GM12878 (cell line): Measurements from ENCODE around the gene TRIM42. TPM values are rescaled to one million over a fixed set of nuclear protein-coding genes. Genes with fewer than 3 reads are reported as not detected.
A peak's percentile ranks its signal among the peaks of the same experiment; 100 is the strongest.

Experiments used
- ATAC-seq: fragments of 200-7000 bp; cut with Tn5 transposase; 3 replicates; pipeline ENCODE4 v1.9.1; 2020; ENCODE audit warnings: mild to moderate bottlenecking, moderate library complexity
- BruUV-seq: library from RNA; stranded (reverse); fragments of 400-500 nt; replicated peaks from 2 replicates; lab custom pipeline; 2021; lab: Mats Ljungman, UMichigan
- CTCF ChIA-PET: fragments of 300-600 bp; sonication (Branson Sonifier 250); formaldehyde crosslinking; extraction: SDS; loops from one replicate; lab custom pipeline; 2021; ENCODE audit warnings: inconsistent platforms; lab: Yijun Ruan, JAX
- POLR2A ChIA-PET: fragments of 350-600 bp; formaldehyde crosslinking; extraction: SDS; loops from one replicate; lab custom pipeline; 2021; ENCODE audit warnings: inconsistent platforms; lab: Charles Lee
- RAD21 ChIA-PET: fragments of 300-600 bp; sonication (Branson Sonifier 250); formaldehyde crosslinking; loops from one replicate; lab custom pipeline; 2023; ENCODE audit warnings: antibody characterized with exemption; ENCODE audit not compliant: unreplicated experiment; lab: Charles Lee
- SMC1A ChIA-PET: fragments of 300-600 bp; sonication (Branson Sonifier 250); formaldehyde crosslinking; loops from one replicate; lab custom pipeline; 2023; ENCODE audit not compliant: unreplicated experiment, uncharacterized antibody; lab: Charles Lee
- DNase-seq: peaks from one replicate; pipeline ENCODE4 v3.0.0-alpha.2; 2011; ENCODE audit warnings: low read depth, low spot score
- FAIRE-seq: peaks from 3 replicates; lab custom pipeline; 2011; peaks lifted over from hg19 to GRCh38; lab: Jason Lieb, UNC
- H2AFZ ChIP-seq: 2 replicates; pipeline ENCODE4 v1.6.0; 2011; ENCODE audit warnings: low read depth, low read length, control low read depth; ENCODE audit not compliant: control insufficient read depth
- H3K27ac ChIP-seq: 2 replicates; pipeline ENCODE4 v1.5.1; 2011; ENCODE audit warnings: control low read depth; ENCODE audit not compliant: control insufficient read depth, insufficient read depth
- H3K27me3 ChIP-seq, 2 experiments: replicated peaks in 1 of 2; 2 replicates each; pipeline versions ENCODE4 v1.6.0 to v1.6.1; 2011; ENCODE audit warnings: low read length in 1 of 2; ENCODE audit not compliant: control insufficient read depth in 2 of 2, insufficient read depth in 2 of 2
- H3K36me3 ChIP-seq, 2 experiments: 2 replicates each; pipeline ENCODE4 v1.5.1; 2011; ENCODE audit warnings: low read length in 1 of 2; ENCODE audit not compliant: control insufficient read depth in 2 of 2, insufficient read depth in 2 of 2
- H3K4me1 ChIP-seq: 2 replicates; pipeline ENCODE4 v1.6.1; 2011; ENCODE audit warnings: mild to moderate bottlenecking, low read length, moderate library complexity, mixed read lengths; ENCODE audit not compliant: control insufficient read depth, insufficient read depth
- H3K4me2 ChIP-seq: 2 replicates; pipeline ENCODE4 v1.6.0; 2011; ENCODE audit warnings: control low read depth; ENCODE audit not compliant: control insufficient read depth, insufficient read depth
- H3K4me3 ChIP-seq: fragments of 200-600 bp; sonication (generic); 2 replicates; pipeline ENCODE4 v1.5.1; 2016
- H3K79me2 ChIP-seq: 2 replicates; pipeline ENCODE4 v1.6.0; 2011; ENCODE audit warnings: low read length; ENCODE audit not compliant: control insufficient read depth, insufficient read depth
- H3K9ac ChIP-seq: 2 replicates; pipeline ENCODE4 v1.8.0; 2011; ENCODE audit warnings: low read length, control low read depth, mixed read lengths; ENCODE audit not compliant: control insufficient read depth, insufficient read depth
- H3K9me3 ChIP-seq: replicated peaks from 3 replicates; pipeline ENCODE4 v1.5.1; 2011; ENCODE audit warnings: mild to moderate bottlenecking, low read length; ENCODE audit not compliant: control insufficient read depth, insufficient read depth
- H4K20me1 ChIP-seq: 2 replicates; pipeline ENCODE4 v1.6.0; 2011; ENCODE audit not compliant: control insufficient read depth, insufficient read depth
- BRCA1 ChIP-seq: IDR thresholded peaks from 2 replicates; pipeline ENCODE4 v1.6.1; 2011; ENCODE audit warnings: low read depth, low read length, improper control_type of control experiment
- CEBPB ChIP-seq, 2 experiments: fragments of 150-350 bp in 1 of 2; IDR thresholded peaks; 2 replicates each; pipeline ENCODE4 v1.6.1; 2012 to 2014; ENCODE audit warnings: low read depth in 2 of 2, low read length in 2 of 2, borderline replicate concordance in 1 of 2, inconsistent platforms in 1 of 2
- DPF2 ChIP-seq: fragments of 450-650 bp; IDR thresholded peaks from 2 replicates; pipeline ENCODE4 v1.6.1; 2017; ENCODE audit warnings: mild to moderate bottlenecking
- EP300 ChIP-seq, 2 experiments: fragments of 150-350 bp in 1 of 2; IDR thresholded peaks; 2 replicates each; pipeline ENCODE4 v1.6.1; 2011 to 2012; ENCODE audit warnings: low read depth in 2 of 2, low read length in 2 of 2, borderline replicate concordance in 1 of 2, improper control_type of control experiment in 1 of 2, inconsistent platforms in 1 of 2; ENCODE audit not compliant: control insufficient read depth in 1 of 2
- EZH2 ChIP-seq: IDR thresholded peaks from 2 replicates; pipeline ENCODE4 v1.6.1; 2012; ENCODE audit warnings: low read depth, mild to moderate bottlenecking, control low read depth, inconsistent platforms, low read length, borderline replicate concordance; ENCODE audit not compliant: control insufficient read depth
- FOS ChIP-seq: IDR thresholded peaks from 3 replicates; pipeline ENCODE4 v1.6.1; 2011; ENCODE audit warnings: borderline replicate concordance; ENCODE audit not compliant: insufficient read length; ENCODE audit errors: extremely low read depth
- IKZF1 ChIP-seq: fragments of 450-650 bp; conservative IDR thresholded peaks from 2 replicates; pipeline ENCODE4 v1.6.1; 2017; ENCODE audit warnings: antibody characterized with exemption, mild to moderate bottlenecking
- IKZF2 ChIP-seq, 2 experiments: fragments of 450-650 bp; IDR thresholded peaks; 2 replicates each; pipeline ENCODE4 v1.6.1; 2017; ENCODE audit warnings: mild to moderate bottlenecking in 2 of 2, moderate library complexity in 2 of 2
- MEF2B ChIP-seq: fragments of 450-650 bp; IDR thresholded peaks from 2 replicates; pipeline ENCODE4 v1.6.1; 2018; ENCODE audit warnings: mild to moderate bottlenecking, moderate library complexity; ENCODE audit not compliant: partially characterized antibody, poor library complexity, severe bottlenecking
- MTA2 ChIP-seq: fragments of 450-650 bp; IDR thresholded peaks from 2 replicates; pipeline ENCODE4 v1.6.1; 2016; ENCODE audit warnings: low read depth, mild to moderate bottlenecking, moderate library complexity
- PAX5 ChIP-seq: IDR thresholded peaks from 2 replicates; pipeline ENCODE4 v1.6.1; 2011; ENCODE audit warnings: low read depth, low read length, borderline replicate concordance
- POLR2AphosphoS5 ChIP-seq: IDR thresholded peaks from 2 replicates; pipeline ENCODE4 v1.6.1; 2011; ENCODE audit warnings: mild to moderate bottlenecking, low read length, inconsistent platforms
- RUNX3 ChIP-seq: IDR thresholded peaks from 2 replicates; pipeline ENCODE4 v1.6.1; 2012; ENCODE audit warnings: low read length, inconsistent platforms
- SP1 ChIP-seq: IDR thresholded peaks from one replicate; pipeline ENCODE4 v1.6.1; 2011; ENCODE audit warnings: low read depth, low read length
- SPI1 ChIP-seq: IDR thresholded peaks from 2 replicates; pipeline ENCODE4 v1.6.1; 2011; ENCODE audit warnings: low read depth, mild to moderate bottlenecking, low read length, moderate library complexity, borderline replicate concordance; ENCODE audit not compliant: insufficient read depth
- STAT1 ChIP-seq: fragments of 450-650 bp; conservative IDR thresholded peaks from 2 replicates; pipeline ENCODE4 v1.6.1; 2014; ENCODE audit warnings: antibody characterized with exemption, mild to moderate bottlenecking
- ZNF274 ChIP-seq: IDR thresholded peaks from one replicate; pipeline ENCODE4 v1.8.0; 2011; ENCODE audit not compliant: insufficient read length, insufficient read depth
- WGBS: methylation state at CpG from one replicate; pipeline ENCODE4 v1.1.6; 2016; ENCODE audit warnings: low lambda C conversion rate; ENCODE audit not compliant: insufficient replicate concordance, insufficient coverage; ENCODE audit errors: missing lambda C conversion rate; 5-methylcytosine and 5-hydroxymethylcytosine counted together
- in situ Hi-C: fragments of 300-500 bp; cut with MboI; formaldehyde crosslinking; loops from 9 replicates; pipeline ENCODE4 v1.14.3; 2018; ENCODE audit warnings: mixed read lengths
- intact Hi-C: fragments of 100-400 bp; cut with micrococcal nuclease; formaldehyde crosslinking; loops from one replicate; pipeline ENCODE4 v1.14.2; 2022; ENCODE audit not compliant: unreplicated experiment
- polyA plus RNA-seq, 11 experiments: library from polyadenylated mRNA; depleted of rRNA in 4 of 11; unstranded in 6 of 11; stranded (reverse) in 5 of 11; fragments of >200 nt; fragmentation: Nextera tagmentation in 4 of 11; fragmentation: Illumina TruSeq in 1 of 11; extraction: Ambion mirVana in 4 of 11; extraction: Trizol in 1 of 11; gene quantifications; 1 replicate in 1 of 11; 2 replicates in 10 of 11; pipeline versions ENCODE4 v1.2.1 to v1.2.3, GENCODE V29; 2011 to 2016; ENCODE audit warnings: inconsistent platforms in 2 of 11, missing spikeins in 2 of 11, low read depth in 1 of 11
- total RNA-seq, 4 experiments: library from RNA; depleted of rRNA in 3 of 4; stranded (reverse); fragments of >200 nt in 3 of 4; fragmentation: Illumina TruSeq in 1 of 4; extraction: Trizol in 1 of 4; gene quantifications; 2 replicates each; pipeline versions ENCODE4 v1.2.1 to v1.2.3, GENCODE V29; 2013 to 2021
- TF ChIP-seq, protein P1 (sequence below): fragments of 450-650 bp; IDR thresholded peaks from 2 replicates; pipeline ENCODE4 v1.6.1; 2017; ENCODE audit warnings: mild to moderate bottlenecking, moderate library complexity

Gene TRIM42
- total and polyA plus RNA-seq, 10 of the 15 experiments (the other 5 are each of a cell fraction or from before 2014, with no cell fraction given), result 0.03 TPM; not detected in 9

DNA sequence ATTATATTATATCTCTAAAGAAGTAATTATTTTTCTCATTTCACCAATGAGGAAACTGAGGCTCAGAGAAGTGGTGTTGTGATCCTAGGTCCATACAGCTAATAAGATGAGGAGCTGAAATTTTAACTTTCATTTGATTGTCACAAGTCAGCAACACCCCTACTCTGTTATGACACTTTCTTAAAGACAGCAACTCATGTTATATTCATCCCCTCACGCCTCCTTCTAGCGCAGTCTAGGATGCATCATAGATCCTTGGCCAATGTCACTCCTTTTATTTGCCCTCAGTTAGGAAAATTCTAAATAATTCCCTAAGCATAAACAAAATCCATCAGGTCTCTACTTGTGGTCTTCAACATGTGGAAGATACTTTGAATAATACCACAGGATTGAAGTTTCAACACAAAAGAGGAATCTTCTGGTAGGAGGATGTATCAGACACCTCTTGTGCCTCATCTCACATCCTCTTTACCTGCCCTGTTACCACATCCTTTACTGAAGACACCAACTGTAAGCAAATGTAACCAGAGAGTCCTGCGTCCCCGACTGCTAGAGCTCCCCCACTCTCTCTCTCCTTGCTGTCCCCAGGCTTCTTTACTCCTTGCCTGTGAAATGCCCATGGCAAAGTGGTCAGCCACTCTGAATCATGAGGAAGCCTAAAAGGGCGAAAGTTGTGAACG, 53.7 kb downstream of the TRIM42 start:
- ATAC-seq, result peak; percentile 81
- peaks cover 0 to 6% of the 10 kb centered on the region in 2 experiments; a peak in 1 of 4 replicates for H3K27me3 ChIP-seq

More for the DNA sequence above, 53.7 kb downstream of the TRIM42 start:
- CTCF ChIA-PET, result no interaction called here
- POLR2A ChIA-PET, result interaction anchor here (1.1 kb wide), 1 partner anchor 8 kb away, joined by 3 read pairs; no protein-coding TSS in a partner anchor
- TF ChIP-seq, protein P1, sequence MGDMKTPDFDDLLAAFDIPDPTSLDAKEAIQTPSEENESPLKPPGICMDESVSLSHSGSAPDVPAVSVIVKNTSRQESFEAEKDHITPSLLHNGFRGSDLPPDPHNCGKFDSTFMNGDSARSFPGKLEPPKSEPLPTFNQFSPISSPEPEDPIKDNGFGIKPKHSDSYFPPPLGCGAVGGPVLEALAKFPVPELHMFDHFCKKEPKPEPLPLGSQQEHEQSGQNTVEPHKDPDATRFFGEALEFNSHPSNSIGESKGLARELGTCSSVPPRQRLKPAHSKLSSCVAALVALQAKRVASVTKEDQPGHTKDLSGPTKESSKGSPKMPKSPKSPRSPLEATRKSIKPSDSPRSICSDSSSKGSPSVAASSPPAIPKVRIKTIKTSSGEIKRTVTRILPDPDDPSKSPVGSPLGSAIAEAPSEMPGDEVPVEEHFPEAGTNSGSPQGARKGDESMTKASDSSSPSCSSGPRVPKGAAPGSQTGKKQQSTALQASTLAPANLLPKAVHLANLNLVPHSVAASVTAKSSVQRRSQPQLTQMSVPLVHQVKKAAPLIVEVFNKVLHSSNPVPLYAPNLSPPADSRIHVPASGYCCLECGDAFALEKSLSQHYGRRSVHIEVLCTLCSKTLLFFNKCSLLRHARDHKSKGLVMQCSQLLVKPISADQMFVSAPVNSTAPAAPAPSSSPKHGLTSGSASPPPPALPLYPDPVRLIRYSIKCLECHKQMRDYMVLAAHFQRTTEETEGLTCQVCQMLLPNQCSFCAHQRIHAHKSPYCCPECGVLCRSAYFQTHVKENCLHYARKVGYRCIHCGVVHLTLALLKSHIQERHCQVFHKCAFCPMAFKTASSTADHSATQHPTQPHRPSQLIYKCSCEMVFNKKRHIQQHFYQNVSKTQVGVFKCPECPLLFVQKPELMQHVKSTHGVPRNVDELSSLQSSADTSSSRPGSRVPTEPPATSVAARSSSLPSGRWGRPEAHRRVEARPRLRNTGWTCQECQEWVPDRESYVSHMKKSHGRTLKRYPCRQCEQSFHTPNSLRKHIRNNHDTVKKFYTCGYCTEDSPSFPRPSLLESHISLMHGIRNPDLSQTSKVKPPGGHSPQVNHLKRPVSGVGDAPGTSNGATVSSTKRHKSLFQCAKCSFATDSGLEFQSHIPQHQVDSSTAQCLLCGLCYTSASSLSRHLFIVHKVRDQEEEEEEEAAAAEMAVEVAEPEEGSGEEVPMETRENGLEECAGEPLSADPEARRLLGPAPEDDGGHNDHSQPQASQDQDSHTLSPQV, result no peak
- TF ChIP-seq MTA2 (0 out of 2 replicates have a peak, but pooled peaks have one; percentile 22), MEF2B (no peak), ZNF274 (no peak), IKZF1 (peak; percentile 57; the same call in 1 of the 2 replicates), DPF2 (0 out of 2 replicates have a peak, but pooled peaks have one; percentile 20), CEBPB (IDR thresholded peaks at IDR 0.05; ENCODE audit: borderline replicate concordance in 1 of 2, low read depth in 2 of 2, low read length in 2 of 2) (no peak), FOS (no peak), IKZF2 (IDR thresholded peaks at IDR 0.05) (peak; percentile 32; a peak in 1 of 4 replicates), PAX5 (no peak), BRCA1 (no peak), STAT1 (no peak), EZH2 (no peak), POLR2AphosphoS5 (no peak), SP1 (no peak), EP300 (IDR thresholded peaks at IDR 0.05; ENCODE audit: borderline replicate concordance in 1 of 2, control insufficient read depth in 1 of 2, low read depth in 2 of 2, low read length in 2 of 2) (peak; percentile 23 to 37; a peak in 2 of 4 replicates), RUNX3 (no peak), SPI1 (peak; percentile 53; the same call in 1 of the 2 replicates)
- intact Hi-C loops (loop anchor here (10.0 kb wide), 2 partner anchors 167 to 297 kb away; no protein-coding TSS in a partner anchor), in situ Hi-C loops (loop anchor here (25.0 kb wide), 1 partner anchor 594 kb away; no protein-coding TSS in a partner anchor)
- FAIRE-seq, result peak; percentile 71
- Histone ChIP-seq H3K36me3 (no peaks in the 10 kb centered on the region), H2AFZ (no peak overlapping the region), H3K27ac (no peak overlapping the region), H3K4me1 (no peaks in the 10 kb centered on the region), H3K9ac (no peak overlapping the region), H3K4me2 (no peak overlapping the region), H3K4me3 (no peak overlapping the region), H3K79me2 (no peaks in the 10 kb centered on the region), H3K9me3 (no peaks in the 10 kb centered on the region), H4K20me1 (no peaks in the 10 kb centered on the region)
- SMC1A ChIA-PET, result interaction anchor here (0.7 to 1.9 kb wide), 3 partner anchors 33 to 580 kb away, joined by 3 to 4 read pairs (median 3); no protein-coding TSS in a partner anchor
- no peak for DNase-seq
- RAD21 ChIA-PET, result interaction anchor here (2.2 kb wide), 1 partner anchor 111 kb away, joined by 7 read pairs; no protein-coding TSS in a partner anchor
- BruUV-seq, result no TSS peak
- 35% methylated on average over 6 of the region's 6 CpGs for WGBS
